ENCODE data around the gene ARFIP1. TPM values are rescaled to one million over a fixed set of nuclear protein-coding genes. Genes with fewer than 3 reads are reported as not detected.

Gene ARFIP1
- total and polyA plus RNA-seq, 2 of the 8 experiments (the other 6 are each of a cell fraction or from before 2014, with no cell fraction given): 13.5 to 38.0 TPM

GRCh38 chr4:152810715-152811287 lies 31.0 kb downstream of the ARFIP1 start:
- Histone ChIP-seq H4K91ac (replicated peaks; ENCODE audit: insufficient read length, low read length) (no peak overlapping the region), H4K20me1 (replicated peaks in 1 of 2; ENCODE audit: control insufficient read depth in 1 of 2, insufficient read depth in 2 of 2, low read length in 2 of 2) (no peaks in the 10 kb centered on the region), H2BK15ac (ENCODE audit: low read length) (no peak overlapping the region), H2AK5ac (ENCODE audit: low read depth, low read length) (no peak overlapping the region), H3K4me3 (ENCODE audit: extremely low read depth in 1 of 4, insufficient read depth in 2 of 4, low read depth in 3 of 4, low read length in 4 of 4) (no peak overlapping the region), H3K9ac (replicated peaks in 1 of 4; ENCODE audit: extremely low read depth in 1 of 4, low read depth in 3 of 4, low read length in 3 of 4) (no peak overlapping the region), H3K4me2 (ENCODE audit: insufficient read depth in 1 of 2, low read depth in 2 of 2, low read length in 2 of 2) (no peak overlapping the region), H3K9me3 (ENCODE audit: insufficient read depth in 2 of 2, low read depth in 1 of 2, low read length in 1 of 2) (no peaks in the 10 kb centered on the region), H2BK120ac (replicated peaks; ENCODE audit: low read depth, low read length) (no peak overlapping the region), H3K4ac (replicated peaks; ENCODE audit: insufficient read length, low read depth, low read length) (no peak overlapping the region), H2AFZ (ENCODE audit: low read length) (no peak overlapping the region), H3K36me3 (ENCODE audit: control insufficient read depth in 2 of 4, insufficient read depth in 4 of 4, low read length in 3 of 4) (peaks cover 0 to 2% (median 0%) of the 10 kb centered on the region in 4 experiments; a peak in 1 of 8 replicates), H2BK12ac (ENCODE audit: low read depth, low read length) (no peak overlapping the region), H3K27me3 (replicated peaks in 1 of 4; ENCODE audit: control insufficient read depth in 3 of 4, extremely low read depth in 1 of 4, insufficient read depth in 3 of 4, low read length in 3 of 4) (no peaks in the 10 kb centered on the region), H4K5ac (ENCODE audit: insufficient read length, low read depth, low read length) (no peak overlapping the region), H3K18ac (ENCODE audit: extremely low read depth, low read length) (no peak overlapping the region), H2BK5ac (ENCODE audit: low read depth, low read length) (no peak overlapping the region), H3K23me2 (ENCODE audit: low read depth, low read length) (no peaks in the 10 kb centered on the region), H2BK20ac (ENCODE audit: low read length) (no peak overlapping the region), H4K8ac (ENCODE audit: extremely low read depth, insufficient read depth, low read length) (no peak overlapping the region), H3K79me1 (ENCODE audit: low read depth, low read length) (no peaks in the 10 kb centered on the region; the same call in 1 of the 2 replicates), H3K4me1 (replicated peaks in 1 of 4; ENCODE audit: control insufficient read depth in 3 of 4, insufficient read depth in 4 of 4, low read length in 3 of 4) (peaks cover 0 to 10% (median 2%) of the 10 kb centered on the region in 4 experiments; a peak in 3 of 7 replicates), H3K23ac (ENCODE audit: insufficient read length) (no peak overlapping the region), H3K56ac (replicated peaks; ENCODE audit: insufficient read length, low read depth, low read length) (no peak overlapping the region), H3K79me2 (ENCODE audit: control insufficient read depth in 1 of 2, insufficient read depth in 2 of 2, low read length in 2 of 2) (peaks cover 0 to 45% of the 10 kb centered on the region in 2 experiments; a peak in 2 of 4 replicates), H3K14ac (ENCODE audit: insufficient read length) (no peak overlapping the region), H3K27ac (ENCODE audit: low read depth, low read length) (no peak overlapping the region)
- ChIA-PET POLR2A (ENCODE audit: partially characterized antibody) (no interaction called here), CTCF (ENCODE audit: partially characterized antibody) (interaction anchor here (0.6 to 0.7 kb wide), 2 partner anchors 310 to 317 kb away, joined by 3 read pairs; no protein-coding TSS in a partner anchor)
- 96% methylated on average over 11 of the region's 11 CpGs; no CpG with 5 or more reads in 1 of the 2 experiments for WGBS, 2 experiments (ENCODE audit: extremely low coverage in 1 of 2, insufficient coverage in 1 of 2, insufficient read length in 1 of 2, insufficient replicate concordance in 2 of 2, low coverage in 1 of 2, low lambda C conversion rate in 2 of 2, missing lambda C conversion rate in 1 of 2)
- DNase-seq (ENCODE audit: low read depth in 1 of 2, low spot score in 2 of 2) (no peak), FAIRE-seq (no peak)
- TF ChIP-seq EZH2 (IDR thresholded peaks at IDR 0.05; ENCODE audit: low read depth, low read length, severe bottlenecking) (no peak), E2F6 (IDR thresholded peaks at IDR 0.05) (no peak), MAFK (IDR thresholded peaks at IDR 0.05; ENCODE audit: low read depth, low read length) (no peak), SUZ12 (IDR thresholded peaks at IDR 0.05; ENCODE audit: low read length) (no peak), CHD2 (IDR thresholded peaks at IDR 0.05; ENCODE audit: low read length) (no peak), HDAC2 (IDR thresholded peaks at IDR 0.05; ENCODE audit: borderline replicate concordance in 1 of 2, low read depth in 2 of 2, low read length in 2 of 2) (no peak), TBP (IDR thresholded peaks at IDR 0.05; ENCODE audit: low read depth, low read length) (no peak), USF2 (IDR thresholded peaks at IDR 0.05; ENCODE audit: low read length) (no peak)
